Mesendoderm (in vitro differentiated cells): ENCODE data around the gene TRIM7.

Experiments
- DNase-seq: peaks from one replicate; pipeline ENCODE4 v3.0.0; 2013
- H2AK5ac ChIP-seq: 2 replicates; pipeline ENCODE4 v1.6.1; 2013; ENCODE audit warnings: low read length, inconsistent platforms
- H2BK120ac ChIP-seq: 2 replicates; pipeline ENCODE4 v1.6.1; 2013; ENCODE audit warnings: low read depth, mild to moderate bottlenecking, low read length, moderate library complexity, mixed read lengths
- H2BK15ac ChIP-seq: replicated peaks from 2 replicates; pipeline ENCODE4 v1.6.1; 2013; ENCODE audit warnings: low read depth, mild to moderate bottlenecking, moderate library complexity
- H2BK5ac ChIP-seq: 2 replicates; pipeline ENCODE4 v1.6.1; 2013; ENCODE audit warnings: low read length, inconsistent platforms
- H3K18ac ChIP-seq: 2 replicates; pipeline ENCODE4 v1.6.1; 2013; ENCODE audit warnings: mild to moderate bottlenecking, low read length, mixed read lengths
- H3K23ac ChIP-seq: one replicate; pipeline ENCODE4 v1.6.1; 2013; ENCODE audit warnings: low read length
- H3K27ac ChIP-seq: 2 replicates; pipeline ENCODE4 v1.5.1; 2013; ENCODE audit warnings: low read depth, mild to moderate bottlenecking, inconsistent platforms, low read length, moderate library complexity
- H3K27me3 ChIP-seq: 2 replicates; pipeline ENCODE4 v1.6.1; 2013; ENCODE audit warnings: low read length, control low read depth, mild to moderate bottlenecking, inconsistent platforms; ENCODE audit not compliant: insufficient read depth, poor library complexity
- H3K36me3 ChIP-seq: 2 replicates; pipeline ENCODE4 v1.6.1; 2013; ENCODE audit warnings: low read length, inconsistent platforms; ENCODE audit not compliant: control insufficient read depth, insufficient read depth
- H3K4ac ChIP-seq: one replicate; pipeline ENCODE4 v1.6.1; 2013; ENCODE audit warnings: low read depth, mild to moderate bottlenecking, low read length, moderate library complexity
- H3K4me1 ChIP-seq: 2 replicates; pipeline ENCODE4 v1.6.1; 2013; ENCODE audit warnings: low read depth, low read length, inconsistent platforms; ENCODE audit not compliant: control insufficient read depth
- H3K4me2 ChIP-seq: 2 replicates; pipeline ENCODE4 v1.6.1; 2013; ENCODE audit warnings: low read length
- H3K4me3 ChIP-seq: 2 replicates; pipeline ENCODE4 v1.5.1; 2013; ENCODE audit warnings: mild to moderate bottlenecking, low read length
- H3K56ac ChIP-seq: one replicate; pipeline ENCODE4 v1.6.1; 2013; ENCODE audit warnings: low read length
- H3K79me1 ChIP-seq: 2 replicates; pipeline ENCODE4 v1.6.1; 2013; ENCODE audit warnings: low read length, inconsistent platforms
- H3K79me2 ChIP-seq: 2 replicates; pipeline ENCODE4 v1.6.1; 2013; ENCODE audit warnings: mild to moderate bottlenecking, low read length; ENCODE audit not compliant: control insufficient read depth, insufficient read depth
- H3K9ac ChIP-seq: 2 replicates; pipeline ENCODE4 v1.6.1; 2013; ENCODE audit warnings: low read length, inconsistent platforms
- H4K5ac ChIP-seq: one replicate; pipeline ENCODE4 v1.6.1; 2013; ENCODE audit warnings: low read length
- H4K8ac ChIP-seq: one replicate; pipeline ENCODE4 v1.6.1; 2013; ENCODE audit warnings: low read depth, mild to moderate bottlenecking, control low read depth, low read length, moderate library complexity
- WGBS: extraction: QIAGEN DNeasy Blood & Tissue Kit; methylation state at CpG from one replicate; pipeline ENCODE4 v1.1.7; 2013; ENCODE audit warnings: low lambda C conversion rate, missing lambda C conversion rate; ENCODE audit not compliant: insufficient coverage; ENCODE audit errors: extremely low coverage; 5-methylcytosine and 5-hydroxymethylcytosine counted together

TRIM7 gene

DNA sequence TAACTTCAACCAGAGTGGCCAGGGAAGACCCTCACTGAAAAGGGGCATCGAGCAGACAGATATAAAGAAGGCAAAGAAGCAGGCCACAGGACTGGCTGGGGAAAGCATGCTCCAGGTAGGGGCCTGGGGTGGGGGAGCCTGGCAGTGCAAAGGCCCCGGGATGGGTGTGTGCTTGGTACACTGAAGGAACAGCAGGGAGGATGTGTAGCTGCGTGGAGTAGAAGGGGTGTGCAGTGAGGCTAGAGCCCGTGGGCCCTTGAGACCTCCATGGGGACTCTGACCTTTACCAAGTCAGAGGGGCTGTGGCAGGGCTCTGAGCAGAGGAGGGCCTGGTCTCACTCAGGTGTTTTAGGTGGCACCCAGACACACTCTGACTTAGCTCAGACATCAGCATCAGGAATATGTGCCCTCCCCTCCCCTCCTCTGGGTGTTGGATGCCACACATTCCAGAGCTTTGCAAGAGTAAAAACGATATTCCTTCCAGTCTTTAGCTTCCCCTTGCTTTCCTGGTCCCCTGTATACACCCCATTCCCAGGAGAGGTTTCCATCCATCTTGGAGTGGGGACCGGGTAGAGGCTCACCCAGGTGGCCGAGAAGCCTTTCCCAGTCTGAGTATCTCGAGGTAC lies 7.6 kb downstream of the TRIM7 start:
- H3K27ac ChIP-seq: no peak overlapping the region
- H4K5ac ChIP-seq: no peak overlapping the region
- no peaks in the 10 kb centered on the region for H3K36me3 ChIP-seq
- H3K4ac ChIP-seq: no peak overlapping the region
- no peak overlapping the region for H2BK5ac ChIP-seq
- DNase-seq: no peak
- no peak overlapping the region for H3K56ac ChIP-seq
- no peak overlapping the region for H2AK5ac ChIP-seq
- no peak overlapping the region for H2BK15ac ChIP-seq
- H3K4me1 ChIP-seq: no peaks in the 10 kb centered on the region
- no peak overlapping the region for H3K23ac ChIP-seq
- H3K4me3 ChIP-seq: no peak overlapping the region
- no peaks in the 10 kb centered on the region for H3K79me1 ChIP-seq
- no peaks in the 10 kb centered on the region for H3K79me2 ChIP-seq
- H4K8ac ChIP-seq: no peak overlapping the region
- H2BK120ac ChIP-seq: no peak overlapping the region
- H3K18ac ChIP-seq: no peak overlapping the region
- H3K9ac ChIP-seq: no peak overlapping the region
- no CpG with 5 or more reads among the region's 8 CpGs for WGBS
- H3K27me3 ChIP-seq: no peaks in the 10 kb centered on the region
- no peak overlapping the region for H3K4me2 ChIP-seq

DNA sequence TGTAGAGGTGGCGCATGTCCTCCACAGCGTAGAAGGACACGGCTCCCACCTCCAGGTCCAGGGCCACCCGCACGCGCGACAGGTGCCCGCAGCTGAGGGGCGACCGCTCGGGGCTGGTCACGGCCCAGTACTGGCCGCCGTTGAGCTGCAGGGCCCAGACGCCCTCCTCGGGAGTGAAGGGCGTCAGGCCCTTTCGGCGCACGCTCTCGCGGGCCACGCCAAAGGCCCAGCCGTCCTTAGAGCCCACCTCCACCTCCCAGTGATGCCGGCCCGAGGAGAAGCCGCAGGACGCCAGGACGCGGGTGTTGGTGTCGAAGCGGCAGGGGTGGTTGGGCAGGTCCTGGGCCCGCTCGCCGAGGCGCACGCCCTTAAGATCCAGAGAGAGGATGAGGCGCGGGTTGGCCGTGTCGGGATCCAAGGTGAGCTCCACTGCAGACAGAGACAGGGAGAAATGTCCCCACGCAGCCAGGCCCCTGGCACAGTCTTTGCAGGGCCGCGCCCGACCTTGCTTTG lies 9.7 kb downstream of the TRIM7 start:
- H2BK15ac ChIP-seq: no peak overlapping the region
- H3K79me2 ChIP-seq: no peaks in the 10 kb centered on the region
- no peak overlapping the region for H3K18ac ChIP-seq
- H3K9ac ChIP-seq: no peak overlapping the region
- no peak overlapping the region for H3K56ac ChIP-seq
- H4K5ac ChIP-seq: no peak overlapping the region
- H3K4me1 ChIP-seq: no peaks in the 10 kb centered on the region
- no peak overlapping the region for H2BK120ac ChIP-seq
- H3K4ac ChIP-seq: no peak overlapping the region
- H3K79me1 ChIP-seq: no peaks in the 10 kb centered on the region
- no peak overlapping the region for H3K4me2 ChIP-seq
- no peak overlapping the region for H2BK5ac ChIP-seq
- H4K8ac ChIP-seq: no peak overlapping the region
- H3K4me3 ChIP-seq: no peak overlapping the region
- H3K23ac ChIP-seq: no peak overlapping the region
- H3K27me3 ChIP-seq: peaks cover 4% of the 10 kb centered on the region
- no peaks in the 10 kb centered on the region for H3K36me3 ChIP-seq
- WGBS: no CpG with 5 or more reads among the region's 45 CpGs
- no peak for DNase-seq
- H2AK5ac ChIP-seq: no peak overlapping the region
- H3K27ac ChIP-seq: no peak overlapping the region

DNA sequence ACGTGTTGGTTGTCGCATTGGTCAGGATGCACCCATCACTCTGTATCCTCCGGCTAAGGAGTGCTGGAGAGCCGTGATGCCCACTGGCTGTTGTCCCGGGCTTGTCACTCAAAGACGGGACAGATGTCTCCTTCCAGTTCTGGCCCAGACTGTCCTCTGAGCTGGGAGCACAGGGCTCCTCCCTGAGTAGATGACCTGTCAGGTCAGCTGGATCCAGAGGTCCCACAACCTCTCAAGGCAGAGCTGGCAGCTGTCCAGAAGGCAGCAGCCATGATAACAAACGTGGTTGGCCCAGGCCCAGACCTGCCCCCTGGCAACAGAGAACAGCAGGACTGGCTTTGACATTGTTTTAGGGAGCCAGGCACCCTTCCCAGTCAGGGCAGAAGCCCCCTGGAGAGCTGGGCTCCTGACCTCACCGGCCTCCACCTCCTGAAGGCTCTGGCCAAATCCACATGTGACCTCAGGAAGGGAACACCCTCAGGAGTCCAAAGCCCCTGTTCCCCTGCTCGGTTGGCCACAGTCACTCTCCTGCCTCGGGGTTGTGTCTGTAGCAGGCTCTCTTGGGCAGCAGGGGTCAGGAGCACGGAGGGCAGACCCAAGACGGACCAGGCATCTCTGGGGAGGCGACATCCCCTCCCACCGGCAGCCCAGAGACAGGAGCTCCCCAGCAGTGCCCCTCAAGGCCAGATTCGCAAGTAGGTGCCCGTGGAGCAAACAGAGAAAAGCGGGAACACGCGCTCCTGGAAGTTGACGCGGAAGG lies 10.3 kb downstream of the TRIM7 start:
- Histone ChIP-seq H2BK15ac (no peak overlapping the region), H3K4ac (no peak overlapping the region), H2AK5ac (no peak overlapping the region), H3K27me3 (peaks cover 10% of the 10 kb centered on the region), H3K18ac (no peak overlapping the region), H3K79me2 (no peaks in the 10 kb centered on the region), H2BK120ac (no peak overlapping the region), H3K4me1 (no peaks in the 10 kb centered on the region), H3K56ac (no peak overlapping the region), H4K5ac (no peak overlapping the region), H3K4me2 (no peak overlapping the region), H3K4me3 (no peak overlapping the region), H3K79me1 (no peaks in the 10 kb centered on the region), H4K8ac (no peak overlapping the region), H3K9ac (no peak overlapping the region), H3K36me3 (no peaks in the 10 kb centered on the region), H3K27ac (no peak overlapping the region), H2BK5ac (no peak overlapping the region), H3K23ac (no peak overlapping the region)
- WGBS: no CpG with 5 or more reads among the region's 21 CpGs
- DNase-seq: no peak

DNA sequence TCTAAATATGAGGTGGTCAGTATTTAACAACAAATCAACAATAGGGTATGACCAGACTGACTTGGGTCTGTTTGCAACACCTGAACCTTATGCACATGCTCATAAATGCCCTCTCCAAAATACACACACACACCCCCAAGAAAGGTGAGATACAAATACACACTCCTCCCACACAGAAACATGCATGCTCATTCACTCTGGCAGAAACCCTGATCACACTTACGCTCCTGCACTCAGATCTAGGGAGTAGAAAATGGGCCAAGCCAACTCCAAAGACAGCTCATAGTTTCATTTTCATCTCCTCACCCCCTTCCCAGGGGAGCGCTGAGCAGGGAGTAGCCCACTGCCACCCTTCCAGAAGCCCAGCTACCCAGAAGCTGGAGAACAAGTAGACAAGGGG lies 11.3 kb downstream of the TRIM7 start:
- Histone ChIP-seq H3K4me1 (no peaks in the 10 kb centered on the region), H3K4ac (no peak overlapping the region), H3K4me3 (no peak overlapping the region), H3K79me2 (no peaks in the 10 kb centered on the region), H4K5ac (no peak overlapping the region), H2BK15ac (no peak overlapping the region), H2AK5ac (no peak overlapping the region), H3K36me3 (no peaks in the 10 kb centered on the region), H4K8ac (no peak overlapping the region), H3K23ac (no peak overlapping the region), H3K9ac (no peak overlapping the region), H2BK5ac (no peak overlapping the region), H3K27ac (no peak overlapping the region), H3K27me3 (peaks cover 13% of the 10 kb centered on the region), H3K4me2 (no peak overlapping the region), H3K79me1 (no peaks in the 10 kb centered on the region), H3K56ac (no peak overlapping the region), H2BK120ac (no peak overlapping the region), H3K18ac (no peak overlapping the region)
- DNase-seq: no peak
- no CpG with 5 or more reads among the region's 2 CpGs for WGBS

DNA sequence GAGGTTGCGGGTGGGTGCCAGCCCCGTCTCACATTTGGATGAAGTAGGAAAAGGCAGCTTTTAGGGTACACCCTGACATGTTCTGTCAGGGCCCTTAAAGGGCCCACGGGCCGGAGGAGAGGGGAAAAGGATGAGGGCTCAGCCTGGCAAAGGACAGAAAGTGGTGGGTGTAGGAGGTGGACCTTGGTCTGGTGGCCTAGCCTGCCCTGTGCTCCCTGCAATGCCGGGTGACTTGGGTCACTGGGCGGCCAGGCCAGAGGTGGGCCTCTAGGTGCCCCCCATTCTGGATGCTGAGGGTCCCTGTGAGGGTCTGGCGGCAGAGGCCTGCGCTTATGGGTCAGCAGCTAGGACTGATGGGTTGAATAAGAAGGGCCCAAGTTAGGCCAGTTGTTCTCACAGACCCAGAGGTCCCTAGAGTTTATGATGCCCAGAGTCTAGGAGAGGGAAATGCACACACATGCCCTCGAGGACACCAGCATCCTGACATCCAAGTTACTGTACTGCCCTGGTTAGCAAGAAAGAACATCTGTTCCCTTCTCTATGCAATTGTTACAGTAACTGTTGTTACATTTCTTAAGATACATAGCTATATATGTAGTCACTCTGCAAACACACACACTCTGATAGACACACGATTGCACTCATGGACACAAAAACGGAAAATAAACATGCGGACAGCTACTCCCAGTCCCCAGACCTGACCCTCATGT lies 12.5 kb downstream of the TRIM7 start:
- no peak overlapping the region for H3K23ac ChIP-seq
- no peaks in the 10 kb centered on the region for H3K4me1 ChIP-seq
- H3K27me3 ChIP-seq: peaks cover 13% of the 10 kb centered on the region
- no peak overlapping the region for H3K27ac ChIP-seq
- peak overlapping the region; percentile 88 for H3K9ac ChIP-seq
- H3K79me2 ChIP-seq: no peaks in the 10 kb centered on the region
- H2AK5ac ChIP-seq: no peak overlapping the region
- H2BK5ac ChIP-seq: no peak overlapping the region
- whole genome bisulfite sequencing: no CpG with 5 or more reads among the region's 12 CpGs
- no peak overlapping the region for H4K5ac ChIP-seq
- no peaks in the 10 kb centered on the region for H3K79me1 ChIP-seq
- H3K4me3 ChIP-seq: peak overlapping the region; percentile 83
- peak overlapping the region; percentile 81 for H3K18ac ChIP-seq
- H2BK120ac ChIP-seq: no peak overlapping the region
- H2BK15ac ChIP-seq: no peak overlapping the region
- no peaks in the 10 kb centered on the region for H3K36me3 ChIP-seq
- peak overlapping the region; percentile 80 for H3K4me2 ChIP-seq
- DNase-seq: no peak
- H3K4ac ChIP-seq: peak overlapping the region; percentile 75
- peak overlapping the region; percentile 98 for H3K56ac ChIP-seq
- H4K8ac ChIP-seq: no peak overlapping the region
